NCI-H345 (cell line): ENCODE results near the gene GOLM1.

ENCODE experiments used
- DNase-seq: peaks from one replicate; lab custom pipeline; 2025; lab: John Stamatoyannopoulos, UW

GOLM1 gene

DNA sequence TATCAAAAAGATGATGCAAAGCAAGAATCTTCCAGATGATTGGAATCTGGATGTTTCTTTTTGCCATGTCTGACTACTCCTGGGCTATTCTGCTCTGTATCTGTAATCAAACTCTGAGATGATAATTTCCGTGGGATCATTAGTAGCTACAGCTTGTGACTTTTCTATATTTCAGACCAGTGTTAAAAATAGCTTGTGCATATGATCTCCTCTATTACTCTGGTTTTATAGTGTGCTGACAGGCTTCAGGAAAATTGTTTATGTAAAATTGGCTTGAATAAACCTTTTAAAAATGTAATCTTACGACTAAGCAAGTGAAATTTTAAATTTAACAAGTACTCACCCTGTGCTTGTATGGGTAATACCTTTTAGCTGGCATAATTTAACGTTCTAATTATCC lies 118.0 kb downstream of the GOLM1 start:
- DNase-seq = no peak

DNA sequence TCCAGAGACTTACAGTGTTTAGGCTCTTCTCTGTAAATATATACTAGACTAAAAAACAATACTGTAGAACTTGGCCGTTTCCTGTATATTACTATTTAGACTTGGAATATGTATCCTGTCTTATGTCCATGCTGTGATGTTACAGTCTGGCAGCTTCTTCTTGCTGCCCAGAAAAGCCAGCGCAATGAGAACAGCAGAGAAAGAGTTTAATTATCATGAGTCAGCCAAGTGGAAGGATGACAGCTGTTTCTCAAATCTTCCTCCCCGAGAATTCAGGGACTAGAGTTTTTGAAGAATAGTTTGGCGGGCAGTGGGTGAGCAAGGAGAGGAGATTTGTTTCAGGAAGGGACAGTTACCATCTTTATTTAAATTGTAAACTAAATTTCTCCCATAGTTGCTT lies 120.9 kb downstream of the GOLM1 start:
- DNase-seq = no peak
